ENCODE results near the gene WNT3.

DNA sequence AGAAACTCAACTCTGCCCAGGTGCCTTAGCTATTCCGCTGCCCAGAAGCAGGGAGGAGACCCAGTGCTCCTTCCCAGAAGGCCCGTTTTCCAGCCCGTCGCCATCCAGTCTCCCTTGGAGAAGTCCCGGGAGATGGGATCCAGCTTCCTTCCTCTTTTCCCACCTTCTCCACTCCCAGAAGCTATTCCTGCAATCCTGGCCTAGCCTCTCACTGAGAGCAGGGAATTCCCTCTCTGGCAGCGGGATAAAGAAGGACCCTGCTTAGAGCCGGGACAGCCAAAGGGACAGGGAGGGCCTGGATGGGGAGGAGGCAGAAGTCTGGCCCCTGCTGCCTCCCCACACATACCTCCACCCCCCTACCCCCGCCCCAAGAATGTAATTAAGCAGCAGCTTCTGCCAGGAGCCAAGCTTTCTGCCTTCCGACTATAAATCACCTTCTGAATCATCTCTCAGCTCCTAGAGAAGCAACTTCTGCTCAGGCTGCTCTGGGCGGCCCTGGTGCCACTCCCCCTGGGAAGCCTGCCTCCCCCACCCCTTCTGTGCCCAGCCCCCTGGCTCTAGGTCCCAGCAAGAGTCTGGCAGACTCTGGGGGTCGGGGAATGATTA is 6.4 kb downstream of the WNT3 start:
- TF ChIP-seq, protein P1, sequence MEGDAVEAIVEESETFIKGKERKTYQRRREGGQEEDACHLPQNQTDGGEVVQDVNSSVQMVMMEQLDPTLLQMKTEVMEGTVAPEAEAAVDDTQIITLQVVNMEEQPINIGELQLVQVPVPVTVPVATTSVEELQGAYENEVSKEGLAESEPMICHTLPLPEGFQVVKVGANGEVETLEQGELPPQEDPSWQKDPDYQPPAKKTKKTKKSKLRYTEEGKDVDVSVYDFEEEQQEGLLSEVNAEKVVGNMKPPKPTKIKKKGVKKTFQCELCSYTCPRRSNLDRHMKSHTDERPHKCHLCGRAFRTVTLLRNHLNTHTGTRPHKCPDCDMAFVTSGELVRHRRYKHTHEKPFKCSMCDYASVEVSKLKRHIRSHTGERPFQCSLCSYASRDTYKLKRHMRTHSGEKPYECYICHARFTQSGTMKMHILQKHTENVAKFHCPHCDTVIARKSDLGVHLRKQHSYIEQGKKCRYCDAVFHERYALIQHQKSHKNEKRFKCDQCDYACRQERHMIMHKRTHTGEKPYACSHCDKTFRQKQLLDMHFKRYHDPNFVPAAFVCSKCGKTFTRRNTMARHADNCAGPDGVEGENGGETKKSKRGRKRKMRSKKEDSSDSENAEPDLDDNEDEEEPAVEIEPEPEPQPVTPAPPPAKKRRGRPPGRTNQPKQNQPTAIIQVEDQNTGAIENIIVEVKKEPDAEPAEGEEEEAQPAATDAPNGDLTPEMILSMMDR (IDR thresholded peaks at IDR 0.05), result no peak
- TF ChIP-seq EZH2 (IDR thresholded peaks at IDR 0.05) (peak; percentile 23), EZH2phosphoT487 (IDR thresholded peaks at IDR 0.05) (no peak)

Data from neural progenitor cell (in vitro differentiated cells).